Measurements from ENCODE around the gene KCNAB2.
"Not testable (repeated sequence)": the region's sequence is repeated elsewhere in the genome, so short reads cannot be mapped to it uniquely, and the experiment has no call there.

KCNAB2 gene

DNA sequence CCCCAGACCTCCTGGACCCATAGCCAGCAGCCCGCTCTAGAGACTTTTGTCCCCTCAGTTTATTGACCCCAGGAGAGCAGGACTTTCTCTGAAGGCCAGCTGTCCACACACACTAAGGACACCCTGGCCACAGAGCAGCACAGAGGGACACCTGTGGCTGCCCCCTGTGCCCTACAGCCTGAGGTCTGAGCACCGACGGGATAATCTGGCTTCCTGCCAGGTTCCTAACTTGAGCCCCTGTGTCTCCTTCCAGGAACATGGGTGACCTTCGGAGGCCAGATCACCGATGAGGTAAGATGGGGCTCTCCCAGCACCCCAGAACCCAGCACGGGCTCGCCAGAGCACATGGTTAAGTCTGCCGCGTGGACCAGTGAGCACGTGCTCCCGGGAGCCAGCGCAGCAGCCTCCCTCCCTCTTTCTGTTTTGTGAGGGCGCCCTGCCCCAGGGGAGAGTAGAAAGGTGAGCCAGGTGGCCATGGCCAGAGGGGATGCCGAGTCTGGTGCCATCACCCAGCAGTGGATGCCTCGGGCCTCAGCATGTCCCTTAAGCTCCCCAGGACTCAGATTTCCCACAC is 27.9 kb downstream of the KCNAB2 start:
- CTCF ChIA-PET, result interaction anchor here (1.5 kb wide), 1 partner anchor 20 kb away, joined by 4 read pairs; no protein-coding TSS in a partner anchor

DNA sequence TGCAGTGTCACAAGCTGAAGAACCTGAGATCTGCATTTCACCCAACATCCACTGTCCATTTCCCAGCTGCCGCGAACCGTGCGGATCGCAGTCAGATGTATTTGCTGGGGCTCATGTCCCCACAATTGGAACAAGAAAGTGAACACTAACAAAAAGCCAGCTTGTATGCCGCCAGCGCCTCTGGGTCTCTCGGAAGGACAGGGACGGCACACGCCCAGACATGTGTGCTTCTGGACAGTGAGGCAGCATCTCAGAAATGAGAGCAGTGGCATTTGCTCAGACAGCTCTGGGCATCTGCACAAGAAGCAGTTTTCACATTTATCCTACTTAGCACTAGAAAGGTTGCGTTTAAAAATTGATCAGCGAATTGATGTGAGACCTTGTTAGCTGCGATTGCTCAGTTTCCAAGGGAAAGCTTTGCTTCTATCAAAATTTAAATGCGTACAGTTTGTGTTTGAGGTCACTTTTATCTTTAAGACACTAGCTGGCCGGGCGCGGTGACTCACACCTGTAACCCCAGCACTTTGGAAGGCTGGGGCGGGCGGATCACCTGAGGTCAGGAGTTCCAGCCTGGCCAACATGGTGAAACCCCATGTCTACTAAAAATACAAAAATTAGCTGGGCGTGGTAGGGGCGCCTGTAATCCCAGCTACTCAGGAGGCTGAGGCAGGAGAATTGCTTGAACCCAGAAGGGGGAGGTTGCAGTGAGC is 28.7 kb downstream of the KCNAB2 start:
- CTCF ChIA-PET, result interaction anchor here (1.3 to 1.5 kb wide), 2 partner anchors 21 to 363 kb away, joined by 3 to 4 read pairs; no protein-coding TSS in a partner anchor
- DNase-seq (ENCODE audit: low read depth, low spot score), result no peak
- H3K4me3 ChIP-seq (ENCODE audit: low read depth, low read length), result no peak overlapping the region
- TF ChIP-seq, protein P1, sequence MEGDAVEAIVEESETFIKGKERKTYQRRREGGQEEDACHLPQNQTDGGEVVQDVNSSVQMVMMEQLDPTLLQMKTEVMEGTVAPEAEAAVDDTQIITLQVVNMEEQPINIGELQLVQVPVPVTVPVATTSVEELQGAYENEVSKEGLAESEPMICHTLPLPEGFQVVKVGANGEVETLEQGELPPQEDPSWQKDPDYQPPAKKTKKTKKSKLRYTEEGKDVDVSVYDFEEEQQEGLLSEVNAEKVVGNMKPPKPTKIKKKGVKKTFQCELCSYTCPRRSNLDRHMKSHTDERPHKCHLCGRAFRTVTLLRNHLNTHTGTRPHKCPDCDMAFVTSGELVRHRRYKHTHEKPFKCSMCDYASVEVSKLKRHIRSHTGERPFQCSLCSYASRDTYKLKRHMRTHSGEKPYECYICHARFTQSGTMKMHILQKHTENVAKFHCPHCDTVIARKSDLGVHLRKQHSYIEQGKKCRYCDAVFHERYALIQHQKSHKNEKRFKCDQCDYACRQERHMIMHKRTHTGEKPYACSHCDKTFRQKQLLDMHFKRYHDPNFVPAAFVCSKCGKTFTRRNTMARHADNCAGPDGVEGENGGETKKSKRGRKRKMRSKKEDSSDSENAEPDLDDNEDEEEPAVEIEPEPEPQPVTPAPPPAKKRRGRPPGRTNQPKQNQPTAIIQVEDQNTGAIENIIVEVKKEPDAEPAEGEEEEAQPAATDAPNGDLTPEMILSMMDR (IDR thresholded peaks at IDR 0.05; ENCODE audit: insufficient read depth, low read length, missing control alignments), result no peak
- POLR2A ChIA-PET, result no interaction called here

More for the DNA sequence above, 27.9 kb downstream of the KCNAB2 start:
- DNase-seq (ENCODE audit: low read depth, low spot score), result no peak
- H3K4me3 ChIP-seq (ENCODE audit: low read depth, low read length), result no peak overlapping the region
- POLR2A ChIA-PET, result no interaction called here
- TF ChIP-seq, protein P1 (IDR thresholded peaks at IDR 0.05; ENCODE audit: insufficient read depth, low read length, missing control alignments), result no peak

DNA sequence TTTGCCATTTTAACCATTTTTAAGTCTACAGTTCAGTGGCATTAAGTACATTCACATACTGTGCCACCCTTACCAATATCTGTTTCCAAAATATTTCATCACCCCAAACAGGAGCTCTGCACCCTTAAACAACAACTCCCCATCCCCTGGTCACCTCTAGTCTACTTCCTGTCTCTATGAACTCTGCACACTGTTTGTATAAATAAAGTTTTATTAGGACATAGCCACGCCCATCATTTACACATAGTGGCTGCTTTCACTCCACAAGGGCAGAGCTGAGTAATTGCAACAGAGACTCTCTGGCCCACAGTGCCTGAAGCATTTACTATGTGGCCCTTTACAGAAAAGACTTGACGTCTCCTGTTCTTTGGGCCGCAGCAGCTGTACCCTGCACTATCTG is 30.1 kb downstream of the KCNAB2 start:
- TF ChIP-seq, protein P1 (IDR thresholded peaks at IDR 0.05; ENCODE audit: insufficient read depth, low read length, missing control alignments), result no peak
- ChIA-PET CTCF (interaction anchor here (1.3 to 1.4 kb wide), 2 partner anchors 23 to 362 kb away, joined by 3 to 5 read pairs; no protein-coding TSS in a partner anchor), POLR2A (no interaction called here)
- DNase-seq (ENCODE audit: low read depth, low spot score), result no peak
- H3K4me3 ChIP-seq (ENCODE audit: low read depth, low read length), result no peak overlapping the region

DNA sequence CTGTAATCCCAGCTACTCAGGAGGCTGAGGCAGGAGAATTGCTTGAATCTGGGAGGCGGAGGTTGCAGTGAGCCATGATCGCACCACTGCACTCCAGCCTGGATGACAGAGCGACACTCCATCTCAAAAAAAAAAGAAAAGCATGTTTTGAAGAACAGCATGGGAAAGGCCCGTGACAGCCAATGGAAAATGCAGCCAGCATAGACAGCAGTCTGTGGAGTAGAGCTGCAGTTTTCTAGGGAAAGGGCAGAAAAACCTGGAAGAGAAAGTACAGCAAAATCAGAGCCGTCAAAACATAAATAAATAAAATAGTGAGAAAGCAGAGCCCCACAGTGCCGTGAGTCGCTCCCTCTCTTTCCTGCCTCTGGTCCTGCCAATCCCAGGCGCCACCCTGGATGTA is 31.4 kb downstream of the KCNAB2 start:
- POLR2A ChIA-PET; H3K4me3 ChIP-seq (ENCODE audit: low read depth, low read length); DNase-seq (ENCODE audit: low read depth, low spot score): not testable (repeated sequence)
- CTCF ChIA-PET, result interaction anchor here (1.4 kb wide), 1 partner anchor 24 kb away, joined by 5 read pairs; no protein-coding TSS in a partner anchor

DNA sequence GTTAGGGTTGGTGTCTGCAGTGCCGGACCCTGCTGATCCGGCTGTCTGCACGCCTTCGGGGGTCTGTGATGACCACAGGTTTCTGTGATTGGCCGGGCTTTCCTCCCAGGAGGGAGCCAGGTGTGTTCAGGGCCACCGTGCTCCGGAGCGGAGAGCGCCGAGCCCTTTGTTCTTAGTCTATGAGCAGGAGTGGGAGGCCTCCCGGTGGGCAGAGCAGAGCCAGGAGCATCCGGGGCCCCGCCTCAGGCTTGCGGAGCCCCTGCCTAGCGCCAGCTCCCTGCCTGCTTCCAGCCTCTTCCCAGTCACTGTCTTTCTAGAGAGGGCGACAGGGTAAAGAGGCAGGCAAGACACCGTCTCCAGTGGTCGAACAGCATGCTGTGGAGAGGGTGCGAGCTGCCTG is 31.8 kb downstream of the KCNAB2 start:
- no peak for DNase-seq (ENCODE audit: low read depth, low spot score)
- POLR2A ChIA-PET, result no interaction called here
- TF ChIP-seq, protein P1 (IDR thresholded peaks at IDR 0.05; ENCODE audit: insufficient read depth, low read length, missing control alignments), result no peak
- H3K4me3 ChIP-seq (ENCODE audit: low read depth, low read length), result no peak overlapping the region
- CTCF ChIA-PET, result no interaction called here

DNA sequence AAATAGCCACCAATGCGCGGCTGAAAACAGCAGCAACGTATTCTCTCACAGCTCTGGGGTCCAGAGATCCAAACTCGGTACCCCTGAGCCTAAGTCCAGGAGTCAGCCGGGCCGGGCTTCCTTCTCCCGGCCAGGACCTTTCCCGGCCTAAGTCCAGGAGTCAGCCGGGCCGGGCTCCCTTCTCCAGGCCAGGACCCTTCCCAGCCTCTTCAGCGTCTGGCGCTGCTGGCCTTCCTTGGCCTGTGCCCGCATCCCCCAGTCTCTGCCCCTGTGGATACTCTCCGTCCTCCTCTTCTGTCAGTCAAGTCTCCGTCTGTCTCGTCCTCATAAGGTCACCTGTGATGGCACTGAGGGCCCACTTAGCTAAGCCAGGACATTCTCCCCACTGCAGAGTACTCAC is 32.2 kb downstream of the KCNAB2 start:
- TF ChIP-seq, protein P1 (IDR thresholded peaks at IDR 0.05; ENCODE audit: insufficient read depth, low read length, missing control alignments), result no peak
- no peak overlapping the region for H3K4me3 ChIP-seq (ENCODE audit: low read depth, low read length)
- ChIA-PET POLR2A (no interaction called here), CTCF (no interaction called here)
- no peak for DNase-seq (ENCODE audit: low read depth, low spot score)

Measured in AG04449 (cell line).